ENCODE measurements around the gene MRPL10. TPM values are rescaled to one million over a fixed set of nuclear protein-coding genes. Genes with fewer than 3 reads are reported as not detected.

The MRPL10 gene
- total and polyA plus RNA-seq, 2 experiments from 2014 or later: 50.2 to 74.7 TPM

GRCh38 chr17:47811709-47812108 lies 19.6 kb downstream of the MRPL10 start:
- H3K4me3 Mint-ChIP-seq: no peak overlapping the region
- H3K36me3 ChIP-seq (ENCODE audit: insufficient read depth): no peaks in the 10 kb centered on the region
- H3K9me3 Mint-ChIP-seq: no peaks in the 10 kb centered on the region; the same call in 2 of the 3 replicates

More at GRCh38 chr17:47811709-47812108, 19.6 kb downstream of the MRPL10 start:
- H3K4me3 ChIP-seq: no peak overlapping the region
- H3F3A ChIP-seq (replicated peaks; ENCODE audit: low read depth): no peaks in the 10 kb centered on the region
- no peaks in the 10 kb centered on the region for H3K79me2 ChIP-seq (replicated peaks; ENCODE audit: insufficient read depth)
- H3K4me2 ChIP-seq: no peak overlapping the region
- H3K9me2 ChIP-seq (ENCODE audit: insufficient read depth): no peaks in the 10 kb centered on the region
- no peak for ATAC-seq
- no peak overlapping the region for H3K27ac ChIP-seq (ENCODE audit: low read depth)
- H4K20me1 ChIP-seq (replicated peaks; ENCODE audit: insufficient read depth): no peaks in the 10 kb centered on the region
- Mint-ChIP-seq H3K36me3 (ENCODE audit: low read depth) (peaks cover 7% of the 10 kb centered on the region; the same call in 1 of the 3 replicates), H3K27me3 (ENCODE audit: insufficient read depth, low read depth, poor library complexity) (peaks cover 2% of the 10 kb centered on the region), H3K4me1 (peaks cover 7% of the 10 kb centered on the region; the same call in 2 of the 3 replicates), H3K27ac (no peak overlapping the region; the same call in 1 of the 2 replicates)
- H3K4me1 ChIP-seq (ENCODE audit: insufficient read depth): no peaks in the 10 kb centered on the region
- no peaks in the 10 kb centered on the region for H3K27me3 ChIP-seq (ENCODE audit: insufficient read depth)
- no peak overlapping the region for H2AFZ ChIP-seq
- DNase-seq (ENCODE audit: low spot score): no peak
- TF ChIP-seq REST (IDR thresholded peaks at IDR 0.05; ENCODE audit: unreplicated experiment): no peak
- TF ChIP-seq ZNF114 (CRISPR knock-in tag; IDR thresholded peaks at IDR 0.05): no peak
- TF ChIP-seq NANOG (IDR thresholded peaks at IDR 0.05; ENCODE audit: borderline replicate concordance): no peak
- no peak for TF ChIP-seq EZH2 (IDR thresholded peaks at IDR 0.05; ENCODE audit: low read depth, unreplicated experiment)
- TF ChIP-seq CREB1 (CRISPR knock-in tag; IDR thresholded peaks at IDR 0.05; ENCODE audit: low read depth): no peak
- no peak for TF ChIP-seq ZNF462 (CRISPR knock-in tag; IDR thresholded peaks at IDR 0.05)
- no peak for TF ChIP-seq ZNF331 (CRISPR knock-in tag; IDR thresholded peaks at IDR 0.05; ENCODE audit: low read depth)
- no peak for TF ChIP-seq STAT1 (IDR thresholded peaks at IDR 0.05; ENCODE audit: unreplicated experiment)
- TF ChIP-seq ETS1 (IDR thresholded peaks at IDR 0.05): no peak
- TF ChIP-seq, protein P1, sequence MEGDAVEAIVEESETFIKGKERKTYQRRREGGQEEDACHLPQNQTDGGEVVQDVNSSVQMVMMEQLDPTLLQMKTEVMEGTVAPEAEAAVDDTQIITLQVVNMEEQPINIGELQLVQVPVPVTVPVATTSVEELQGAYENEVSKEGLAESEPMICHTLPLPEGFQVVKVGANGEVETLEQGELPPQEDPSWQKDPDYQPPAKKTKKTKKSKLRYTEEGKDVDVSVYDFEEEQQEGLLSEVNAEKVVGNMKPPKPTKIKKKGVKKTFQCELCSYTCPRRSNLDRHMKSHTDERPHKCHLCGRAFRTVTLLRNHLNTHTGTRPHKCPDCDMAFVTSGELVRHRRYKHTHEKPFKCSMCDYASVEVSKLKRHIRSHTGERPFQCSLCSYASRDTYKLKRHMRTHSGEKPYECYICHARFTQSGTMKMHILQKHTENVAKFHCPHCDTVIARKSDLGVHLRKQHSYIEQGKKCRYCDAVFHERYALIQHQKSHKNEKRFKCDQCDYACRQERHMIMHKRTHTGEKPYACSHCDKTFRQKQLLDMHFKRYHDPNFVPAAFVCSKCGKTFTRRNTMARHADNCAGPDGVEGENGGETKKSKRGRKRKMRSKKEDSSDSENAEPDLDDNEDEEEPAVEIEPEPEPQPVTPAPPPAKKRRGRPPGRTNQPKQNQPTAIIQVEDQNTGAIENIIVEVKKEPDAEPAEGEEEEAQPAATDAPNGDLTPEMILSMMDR (conservative IDR thresholded peaks at IDR 0.05; ENCODE audit: low read depth in 2 of 2): no peak
- TF ChIP-seq EZH2phosphoT487 (IDR thresholded peaks at IDR 0.05; ENCODE audit: unreplicated experiment): no peak
- no peak for TF ChIP-seq POLR2AphosphoS5 (IDR thresholded peaks at IDR 0.05; ENCODE audit: low read depth)
- TF ChIP-seq JUNB (IDR thresholded peaks at IDR 0.05; ENCODE audit: unreplicated experiment): no peak

Measured in GM23338 (cell line).